ENCODE results near the gene CPA5.

Gene CPA5

GRCh38 chr7:130333832-130334231 is 10.8 kb upstream of the CPA5 start:
- DNase-seq = no peak

- no peak for DNase-seq
These were observed 10.3 kb upstream of the CPA5 start for GRCh38 chr7:130334274-130334673.

GRCh38 chr7:130337410-130337971 is 7.1 kb upstream of the CPA5 start:
- no peak for DNase-seq

GRCh38 chr7:130338233-130338632 is 6.4 kb upstream of the CPA5 start:
- DNase-seq = no peak

- no peak for DNase-seq
These were observed 2.7 kb upstream of the CPA5 start for GRCh38 chr7:130341882-130342281.

GRCh38 chr7:130342701-130343380 is 1.8 kb upstream of the CPA5 start:
- no peak for DNase-seq

GRCh38 chr7:130345136-130345535 is 520 bp downstream of the CPA5 start:
- DNase-seq = no peak

- DNase-seq = no peak
These were observed 1.1 kb downstream of the CPA5 start for GRCh38 chr7:130345725-130346124.

GRCh38 chr7:130346177-130346905 is 1.7 kb downstream of the CPA5 start:
- no peak for DNase-seq

- DNase-seq = no peak
These were observed 2.3 kb downstream of the CPA5 start for GRCh38 chr7:130346941-130347340.

- no peak for DNase-seq
These were observed 5.5 kb downstream of the CPA5 start for GRCh38 chr7:130349911-130350782.

GRCh38 chr7:130350945-130351790 is 6.6 kb downstream of the CPA5 start:
- DNase-seq = no peak

GRCh38 chr7:130351791-130352090 is 7.1 kb downstream of the CPA5 start:
- DNase-seq = no peak

- peak; percentile 32 for DNase-seq
These were observed 7.8 kb downstream of the CPA5 start for GRCh38 chr7:130352194-130353074.

- no peak for DNase-seq
These were observed 8.6 kb downstream of the CPA5 start for GRCh38 chr7:130353196-130353595.

- DNase-seq = no peak
These were observed 11.7 kb downstream of the CPA5 start for GRCh38 chr7:130356121-130356875.

GRCh38 chr7:130356876-130357611 is 12.4 kb downstream of the CPA5 start:
- no peak for DNase-seq

GRCh38 chr7:130358471-130358870 is 13.9 kb downstream of the CPA5 start:
- no peak for DNase-seq

- no peak for DNase-seq
These were observed 14.8 kb downstream of the CPA5 start for GRCh38 chr7:130359276-130359857.

GRCh38 chr7:130360518-130360917 is 15.9 kb downstream of the CPA5 start:
- no peak for DNase-seq

All from NCI-H2081 treated with DMSO at 0.1 percent for 48 hours (cell line).